Trophoblast cell (in vitro differentiated cells and primary cell): ENCODE results near the gene CFAP90.

Experiments used
- DNase-seq, 2 donors: peaks; one replicate each; pipeline ENCODE4 v3.0.0-alpha.2; 2016
- H2AFZ ChIP-seq: 2 replicates; pipeline ENCODE4 v1.6.1; 2013; ENCODE audit warnings: low read length, moderate library complexity, mild to moderate bottlenecking; ENCODE audit not compliant: insufficient read depth, poor library complexity
- H2AK5ac ChIP-seq: 2 replicates; pipeline ENCODE4 v1.6.1; 2013; ENCODE audit warnings: mild to moderate bottlenecking, low read length
- H2BK120ac ChIP-seq: 2 replicates; pipeline ENCODE4 v1.6.1; 2013; ENCODE audit warnings: low read length, mild to moderate bottlenecking, moderate library complexity; ENCODE audit not compliant: insufficient read depth, poor library complexity
- H2BK12ac ChIP-seq: 2 replicates; pipeline ENCODE4 v1.6.1; 2013; ENCODE audit warnings: mild to moderate bottlenecking, low read length, moderate library complexity
- H2BK5ac ChIP-seq: 2 replicates; pipeline ENCODE4 v1.6.1; 2013; ENCODE audit warnings: low read length, low read depth, moderate library complexity, mild to moderate bottlenecking; ENCODE audit not compliant: poor library complexity
- H3K14ac ChIP-seq: 2 replicates; pipeline ENCODE4 v1.6.1; 2013; ENCODE audit warnings: mild to moderate bottlenecking, low read length
- H3K18ac ChIP-seq: 2 replicates; pipeline ENCODE4 v1.6.1; 2013; ENCODE audit warnings: mild to moderate bottlenecking, low read length
- H3K23ac ChIP-seq: 2 replicates; pipeline ENCODE4 v1.6.1; 2013; ENCODE audit warnings: low read length
- H3K27ac ChIP-seq: 2 replicates; pipeline ENCODE4 v1.5.1; 2013; ENCODE audit warnings: low read depth, mild to moderate bottlenecking, inconsistent platforms, low read length, moderate library complexity
- H3K27me3 ChIP-seq: 2 replicates; pipeline ENCODE4 v1.6.1; 2013; ENCODE audit warnings: inconsistent platforms, mild to moderate bottlenecking, low read length, moderate library complexity; ENCODE audit not compliant: insufficient read depth
- H3K36me3 ChIP-seq, 2 experiments: 1 replicate in 1 of 2; 2 replicates in 1 of 2; pipeline ENCODE4 v1.6.1; 2013; ENCODE audit warnings: low read length in 2 of 2, mild to moderate bottlenecking in 2 of 2, moderate library complexity in 1 of 2; ENCODE audit not compliant: insufficient read depth in 2 of 2, control insufficient read depth in 1 of 2
- H3K4ac ChIP-seq: 2 replicates; pipeline ENCODE4 v1.6.1; 2013; ENCODE audit warnings: low read depth, mild to moderate bottlenecking, low read length, moderate library complexity
- H3K4me1 ChIP-seq, 2 experiments: 1 replicate in 1 of 2; 2 replicates in 1 of 2; pipeline ENCODE4 v1.6.1; 2013; ENCODE audit warnings: low read length in 2 of 2, mild to moderate bottlenecking in 2 of 2, moderate library complexity in 1 of 2; ENCODE audit not compliant: insufficient read depth in 2 of 2, control insufficient read depth in 1 of 2
- H3K4me2 ChIP-seq: 2 replicates; pipeline ENCODE4 v1.6.1; 2013; ENCODE audit warnings: inconsistent platforms, mild to moderate bottlenecking, low read length, moderate library complexity
- H3K4me3 ChIP-seq: 2 replicates; pipeline ENCODE4 v1.5.1; 2013; ENCODE audit warnings: mild to moderate bottlenecking, low read depth, low read length, inconsistent platforms
- H3K79me1 ChIP-seq: one replicate; pipeline ENCODE4 v1.6.1; 2013; ENCODE audit warnings: low read length
- H3K79me2 ChIP-seq: 2 replicates; pipeline ENCODE4 v1.6.1; 2013; ENCODE audit warnings: low read length, mild to moderate bottlenecking; ENCODE audit not compliant: control insufficient read depth, insufficient read depth, poor library complexity
- H3K9ac ChIP-seq: 2 replicates; pipeline ENCODE4 v1.6.1; 2013; ENCODE audit warnings: mild to moderate bottlenecking, low read length
- H3K9me3 ChIP-seq: 2 replicates; pipeline ENCODE4 v1.6.1; 2013; ENCODE audit warnings: low read depth, mild to moderate bottlenecking, control low read depth, inconsistent platforms, low read length; ENCODE audit not compliant: insufficient read depth
- H4K12ac ChIP-seq: 2 replicates; pipeline ENCODE4 v1.6.1; 2013; ENCODE audit warnings: low read depth, mild to moderate bottlenecking, low read length, moderate library complexity
- H4K8ac ChIP-seq: 2 replicates; pipeline ENCODE4 v1.6.1; 2013; ENCODE audit warnings: low read depth, mild to moderate bottlenecking, low read length, moderate library complexity
- H4K91ac ChIP-seq: one replicate; pipeline ENCODE4 v1.6.1; 2013; ENCODE audit warnings: low read depth, mild to moderate bottlenecking, low read length, moderate library complexity
- whole genome bisulfite sequencing: extraction: QIAGEN DNeasy Blood & Tissue Kit; methylation state at CpG from one replicate; pipeline ENCODE4 v1.1.7; 2013; ENCODE audit warnings: missing lambda C conversion rate; ENCODE audit not compliant: insufficient read length, insufficient coverage; ENCODE audit errors: extremely low coverage; 5-methylcytosine and 5-hydroxymethylcytosine counted together

Gene CFAP90

GRCh38 chr5:7813576-7813975 lies 37.4 kb downstream of the CFAP90 start:
- no peak overlapping the region for H3K14ac ChIP-seq
- H2BK120ac ChIP-seq, result no peak overlapping the region
- H3K36me3 ChIP-seq, result no peaks in the 10 kb centered on the region
- H2BK5ac ChIP-seq, result no peak overlapping the region
- no peak overlapping the region for H4K8ac ChIP-seq
- H4K91ac ChIP-seq, result no peak overlapping the region
- no peak overlapping the region for H2AFZ ChIP-seq
- H2BK12ac ChIP-seq, result no peak overlapping the region
- H3K23ac ChIP-seq, result no peak overlapping the region
- no peak overlapping the region for H2AK5ac ChIP-seq
- H3K4me3 ChIP-seq, result no peak overlapping the region
- peak in 1 of 2 donors; percentile 9 for DNase-seq
- no peak overlapping the region for H3K4me2 ChIP-seq
- H3K27ac ChIP-seq, result no peak overlapping the region
- H3K4me1 ChIP-seq, result peaks cover 0 to 2% of the 10 kb centered on the region in 2 experiments
- no peaks in the 10 kb centered on the region for H3K27me3 ChIP-seq
- no peak overlapping the region for H3K4ac ChIP-seq
- no peaks in the 10 kb centered on the region for H3K79me1 ChIP-seq
- H3K18ac ChIP-seq, result no peak overlapping the region
- H3K79me2 ChIP-seq, result no peaks in the 10 kb centered on the region
- H4K12ac ChIP-seq, result no peak overlapping the region
- WGBS, result no CpG with 5 or more reads among the region's 3 CpGs
- no peak overlapping the region for H3K9ac ChIP-seq
- H3K9me3 ChIP-seq, result no peaks in the 10 kb centered on the region

GRCh38 chr5:7813007-7813406 lies 37.9 kb downstream of the CFAP90 start:
- Histone ChIP-seq H3K4me1 (peaks cover 0 to 2% of the 10 kb centered on the region in 2 experiments), H2BK12ac (no peak overlapping the region), H3K18ac (no peak overlapping the region), H3K4ac (no peak overlapping the region), H3K27ac (no peak overlapping the region), H3K9ac (no peak overlapping the region), H3K4me3 (no peak overlapping the region), H4K12ac (no peak overlapping the region), H3K23ac (no peak overlapping the region), H3K79me2 (no peaks in the 10 kb centered on the region), H3K9me3 (no peaks in the 10 kb centered on the region), H4K8ac (no peak overlapping the region), H2AFZ (no peak overlapping the region), H2BK5ac (no peak overlapping the region), H3K36me3 (no peaks in the 10 kb centered on the region), H2BK120ac (no peak overlapping the region), H3K14ac (no peak overlapping the region), H3K79me1 (no peaks in the 10 kb centered on the region), H3K27me3 (no peaks in the 10 kb centered on the region), H3K4me2 (no peak overlapping the region), H2AK5ac (no peak overlapping the region), H4K91ac (no peak overlapping the region)
- peak; percentile 16 to 72 for DNase-seq
- no CpG with 5 or more reads among the region's 2 CpGs for WGBS

- Histone ChIP-seq H3K4me3 (no peak overlapping the region), H3K27ac (no peak overlapping the region), H3K18ac (no peak overlapping the region), H3K9me3 (no peaks in the 10 kb centered on the region), H3K14ac (no peak overlapping the region), H3K36me3 (no peaks in the 10 kb centered on the region), H3K23ac (no peak overlapping the region), H4K91ac (no peak overlapping the region), H2BK12ac (no peak overlapping the region), H3K79me1 (no peaks in the 10 kb centered on the region), H3K4me2 (no peak overlapping the region), H3K9ac (no peak overlapping the region), H2BK5ac (no peak overlapping the region), H3K79me2 (no peaks in the 10 kb centered on the region), H4K12ac (no peak overlapping the region), H2AK5ac (no peak overlapping the region), H3K27me3 (no peaks in the 10 kb centered on the region), H3K4me1 (peaks cover 0 to 2% of the 10 kb centered on the region in 2 experiments), H4K8ac (no peak overlapping the region), H2BK120ac (no peak overlapping the region), H3K4ac (no peak overlapping the region), H2AFZ (no peak overlapping the region)
- no CpG with 5 or more reads among the region's 5 CpGs for WGBS
- no peak for DNase-seq
Observed at GRCh38 chr5:7811715-7812114, 39.2 kb downstream of the CFAP90 start.

GRCh38 chr5:7808998-7809397 lies 41.9 kb downstream of the CFAP90 start:
- no peak overlapping the region for H3K9ac ChIP-seq
- no peak overlapping the region for H4K12ac ChIP-seq
- no peak overlapping the region for H2AFZ ChIP-seq
- H3K79me1 ChIP-seq, result no peaks in the 10 kb centered on the region
- no peak overlapping the region for H4K91ac ChIP-seq
- H3K36me3 ChIP-seq, result no peaks in the 10 kb centered on the region
- H4K8ac ChIP-seq, result no peak overlapping the region
- H2BK5ac ChIP-seq, result no peak overlapping the region
- WGBS, result no CpG with 5 or more reads among the region's 4 CpGs
- no peak overlapping the region for H3K14ac ChIP-seq
- H3K79me2 ChIP-seq, result no peaks in the 10 kb centered on the region
- DNase-seq, result no peak
- no peak overlapping the region for H2BK120ac ChIP-seq
- H3K27ac ChIP-seq, result no peak overlapping the region
- H3K4me1 ChIP-seq, result no peaks in the 10 kb centered on the region
- no peak overlapping the region for H3K23ac ChIP-seq
- no peak overlapping the region for H3K4ac ChIP-seq
- H3K27me3 ChIP-seq, result no peaks in the 10 kb centered on the region
- no peak overlapping the region for H2BK12ac ChIP-seq
- no peak overlapping the region for H2AK5ac ChIP-seq
- no peak overlapping the region for H3K4me2 ChIP-seq
- H3K18ac ChIP-seq, result no peak overlapping the region
- no peaks in the 10 kb centered on the region for H3K9me3 ChIP-seq
- no peak overlapping the region for H3K4me3 ChIP-seq
